Glutamatergic neuron (in vitro differentiated cells): ENCODE measurements around the gene LSS. TPM values are rescaled to one million over a fixed set of nuclear protein-coding genes. Genes with fewer than 3 reads are reported as not detected.

ENCODE experiments used
- DNase-seq: peaks from one replicate; pipeline ENCODE4 v3.0.0; 2022
- H3K27ac Mint-ChIP-seq: one replicate; pipeline ENCODE4 v1.8.0; 2020; ENCODE audit warnings: mild to moderate bottlenecking, mixed read lengths, inconsistent platforms; ENCODE audit not compliant: unreplicated experiment
- H3K27me3 Mint-ChIP-seq: one replicate; pipeline ENCODE4 v1.8.0; 2020; ENCODE audit warnings: mild to moderate bottlenecking, moderate library complexity, mixed read lengths, inconsistent platforms; ENCODE audit not compliant: unreplicated experiment
- H3K36me3 Mint-ChIP-seq: one replicate; pipeline ENCODE4 v1.8.0; 2020; ENCODE audit warnings: mild to moderate bottlenecking, mixed read lengths, inconsistent platforms; ENCODE audit not compliant: unreplicated experiment
- H3K4me1 Mint-ChIP-seq: one replicate; pipeline ENCODE4 v1.8.0; 2020; ENCODE audit warnings: mild to moderate bottlenecking, low read depth, mixed read lengths, inconsistent platforms; ENCODE audit not compliant: unreplicated experiment
- H3K4me3 Mint-ChIP-seq: one replicate; pipeline ENCODE4 v1.8.0; 2020; ENCODE audit warnings: mild to moderate bottlenecking, mixed read lengths, inconsistent platforms; ENCODE audit not compliant: unreplicated experiment
- H3K9me3 Mint-ChIP-seq: one replicate; pipeline ENCODE4 v1.8.0; 2020; ENCODE audit warnings: mild to moderate bottlenecking, moderate library complexity, mixed read lengths, inconsistent platforms; ENCODE audit not compliant: unreplicated experiment
- CTCF ChIP-seq: fragments of 200-600 bp; sonication (generic); IDR thresholded peaks from one replicate; pipeline ENCODE4 v1.5.0; 2021; ENCODE audit not compliant: partially characterized antibody, unreplicated experiment
- long read RNA-seq: library from polyadenylated mRNA; unstranded; transcript quantifications from one replicate; pipeline ENCODE4 v2.0.0, GENCODE V29; 2020; ENCODE audit not compliant: unreplicated experiment
- total RNA-seq: library from RNA; stranded (reverse); fragmentation: NEBNext Ultra II Directional; extraction: Animal tissue kit (Norgen Biotek cat#: 25700); gene quantifications from one replicate; pipeline ENCODE4 v1.2.1, GENCODE V29; 2021; ENCODE audit not compliant: unreplicated experiment

Gene LSS
- 390 TPM for total RNA-seq
- long read RNA-seq, full-length matches to known transcripts = 5 of 28 reads
- long read RNA-seq, partial matches to known transcripts = 5 of 28 reads
- long read RNA-seq, other reads (novel, unspliced or antisense) = 18 of 28 reads

GRCh38 chr21:46228345-46229051 lies at the start of gene LSS:
TSS of gene LSS (minus strand) at chr21:46228774. CDS start at chr21:46228745, 29 bp downstream.
- Mint-ChIP-seq H3K4me3 (peak within 1 kb of the TSS; percentile 94), H3K36me3 (peaks cover 27% of the 10 kb centered on the region), H3K27me3 (peaks cover 12% of the 10 kb centered on the region), H3K27ac (peak within 1 kb of the TSS; percentile 89), H3K4me1 (peaks cover 18% of the 10 kb centered on the region), H3K9me3 (peaks cover 16% of the 10 kb centered on the region)
- DNase-seq = peak; percentile 100
- peak; percentile 4 for TF ChIP-seq CTCF

GRCh38 chr21:46274797-46275390 lies 46.3 kb upstream of the LSS start:
- Mint-ChIP-seq H3K4me3 (no peak overlapping the region), H3K4me1 (no peaks in the 10 kb centered on the region), H3K27ac (no peak overlapping the region), H3K36me3 (peaks cover 5% of the 10 kb centered on the region), H3K27me3 (peaks cover 2% of the 10 kb centered on the region), H3K9me3 (no peaks in the 10 kb centered on the region)
- no peak for DNase-seq
- no peak for TF ChIP-seq CTCF

- no peak overlapping the region for H3K4me3 Mint-ChIP-seq
- no peaks in the 10 kb centered on the region for H3K9me3 Mint-ChIP-seq
- peaks cover 2% of the 10 kb centered on the region for H3K27me3 Mint-ChIP-seq
- DNase-seq = no peak
- TF ChIP-seq CTCF = no peak
- H3K27ac Mint-ChIP-seq = no peak overlapping the region
- no peaks in the 10 kb centered on the region for H3K4me1 Mint-ChIP-seq
- peaks cover 5% of the 10 kb centered on the region for H3K36me3 Mint-ChIP-seq
Measured at GRCh38 chr21:46273341-46273740, 44.8 kb upstream of the LSS start.

GRCh38 chr21:46269466-46269865 lies 40.9 kb upstream of the LSS start:
- Mint-ChIP-seq H3K27ac (no peak overlapping the region), H3K4me1 (no peaks in the 10 kb centered on the region), H3K4me3 (no peak overlapping the region), H3K27me3 (peaks cover 7% of the 10 kb centered on the region), H3K9me3 (no peaks in the 10 kb centered on the region), H3K36me3 (no peaks in the 10 kb centered on the region)
- TF ChIP-seq CTCF = no peak
- DNase-seq = no peak

- no peak overlapping the region for H3K4me3 Mint-ChIP-seq
Measured at GRCh38 chr21:46268371-46268770, 39.8 kb upstream of the LSS start.

More at GRCh38 chr21:46268371-46268770, 39.8 kb upstream of the LSS start:
- Mint-ChIP-seq H3K4me1 (no peaks in the 10 kb centered on the region), H3K36me3 (no peaks in the 10 kb centered on the region), H3K27ac (no peak overlapping the region), H3K27me3 (peaks cover 7% of the 10 kb centered on the region), H3K9me3 (no peaks in the 10 kb centered on the region)
- TF ChIP-seq CTCF = no peak
- no peak for DNase-seq
